GM12872 (cell line): ENCODE measurements around the gene HDGFL2.

Experiments
- TF ChIP-seq, protein P1 (sequence below): IDR thresholded peaks from 3 replicates; pipeline ENCODE4 v1.5.1; 2011; ENCODE audit warnings: low read depth, mild to moderate bottlenecking, low read length, moderate library complexity; ENCODE audit not compliant: insufficient read depth

The HDGFL2 gene

DNA sequence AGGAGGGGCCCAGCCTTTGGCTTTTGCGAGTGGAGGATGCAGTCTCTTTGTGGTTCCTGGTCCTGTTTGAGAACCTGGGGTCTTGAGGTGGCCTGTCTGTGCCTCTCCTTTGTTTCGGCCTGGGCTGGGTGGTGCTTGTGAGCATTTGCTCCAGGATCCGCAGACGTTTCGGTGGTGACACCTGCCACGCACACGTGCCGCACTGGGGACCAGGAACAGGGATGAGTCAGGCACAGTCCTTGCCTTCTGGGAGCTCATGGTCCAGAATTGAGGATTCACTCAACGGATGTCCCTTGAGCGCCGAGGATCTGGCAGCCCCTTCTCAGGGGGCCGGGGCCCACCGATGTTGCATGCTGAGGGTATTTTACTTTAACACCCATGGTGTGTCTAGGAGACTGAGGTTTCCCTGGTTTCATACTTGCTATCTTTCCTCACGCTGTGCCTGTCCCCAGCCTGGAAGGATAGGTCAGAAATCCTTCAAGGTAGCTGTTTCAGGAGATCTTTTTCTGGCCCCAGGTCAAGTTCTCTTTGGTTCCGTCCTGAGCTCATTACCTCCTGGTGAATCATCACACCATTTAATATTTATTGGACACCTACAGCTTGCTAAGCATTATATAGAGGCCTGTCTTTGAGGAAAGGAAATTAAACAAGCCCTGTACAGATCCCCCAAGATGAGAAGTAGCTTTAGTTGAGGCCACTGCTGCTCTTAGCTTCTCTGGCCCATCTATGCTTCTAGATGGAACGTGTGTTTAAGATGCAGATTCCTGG lies 5.1 kb downstream of the HDGFL2 start:
- TF ChIP-seq, protein P1, sequence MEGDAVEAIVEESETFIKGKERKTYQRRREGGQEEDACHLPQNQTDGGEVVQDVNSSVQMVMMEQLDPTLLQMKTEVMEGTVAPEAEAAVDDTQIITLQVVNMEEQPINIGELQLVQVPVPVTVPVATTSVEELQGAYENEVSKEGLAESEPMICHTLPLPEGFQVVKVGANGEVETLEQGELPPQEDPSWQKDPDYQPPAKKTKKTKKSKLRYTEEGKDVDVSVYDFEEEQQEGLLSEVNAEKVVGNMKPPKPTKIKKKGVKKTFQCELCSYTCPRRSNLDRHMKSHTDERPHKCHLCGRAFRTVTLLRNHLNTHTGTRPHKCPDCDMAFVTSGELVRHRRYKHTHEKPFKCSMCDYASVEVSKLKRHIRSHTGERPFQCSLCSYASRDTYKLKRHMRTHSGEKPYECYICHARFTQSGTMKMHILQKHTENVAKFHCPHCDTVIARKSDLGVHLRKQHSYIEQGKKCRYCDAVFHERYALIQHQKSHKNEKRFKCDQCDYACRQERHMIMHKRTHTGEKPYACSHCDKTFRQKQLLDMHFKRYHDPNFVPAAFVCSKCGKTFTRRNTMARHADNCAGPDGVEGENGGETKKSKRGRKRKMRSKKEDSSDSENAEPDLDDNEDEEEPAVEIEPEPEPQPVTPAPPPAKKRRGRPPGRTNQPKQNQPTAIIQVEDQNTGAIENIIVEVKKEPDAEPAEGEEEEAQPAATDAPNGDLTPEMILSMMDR, result no peak

DNA sequence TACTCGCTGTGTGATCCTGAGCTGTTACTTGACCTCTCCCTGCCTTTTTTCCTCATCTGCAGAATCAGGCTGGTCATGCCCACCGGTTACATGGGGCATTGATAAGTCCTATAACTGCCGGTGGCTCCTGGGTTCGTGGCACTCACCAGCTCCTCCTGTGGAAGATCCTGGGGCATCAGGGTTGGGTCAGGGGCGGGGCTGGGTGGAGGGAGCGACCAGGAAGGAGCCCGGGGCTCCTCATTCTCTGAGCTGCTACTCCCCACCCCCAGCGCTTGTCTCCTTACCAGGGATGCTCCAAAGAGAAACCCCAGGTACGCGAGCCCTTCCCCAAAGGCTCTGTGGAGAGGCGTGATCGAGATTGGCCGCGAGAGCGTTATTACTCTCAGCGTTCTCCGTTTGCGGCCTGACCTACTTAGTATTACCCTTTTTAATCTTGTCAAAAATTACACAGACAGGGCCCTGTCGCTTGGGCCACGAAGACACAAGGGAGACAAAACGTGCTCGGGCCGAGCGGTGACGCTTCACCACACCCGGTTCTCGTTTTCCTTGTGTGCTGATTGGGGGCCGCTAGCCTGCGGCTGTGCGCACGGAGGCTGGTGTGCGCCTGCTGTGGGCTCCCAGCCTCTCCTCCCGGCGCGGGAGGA lies 10.7 kb downstream of the HDGFL2 start:
- TF ChIP-seq, protein P1, result no peak

DNA sequence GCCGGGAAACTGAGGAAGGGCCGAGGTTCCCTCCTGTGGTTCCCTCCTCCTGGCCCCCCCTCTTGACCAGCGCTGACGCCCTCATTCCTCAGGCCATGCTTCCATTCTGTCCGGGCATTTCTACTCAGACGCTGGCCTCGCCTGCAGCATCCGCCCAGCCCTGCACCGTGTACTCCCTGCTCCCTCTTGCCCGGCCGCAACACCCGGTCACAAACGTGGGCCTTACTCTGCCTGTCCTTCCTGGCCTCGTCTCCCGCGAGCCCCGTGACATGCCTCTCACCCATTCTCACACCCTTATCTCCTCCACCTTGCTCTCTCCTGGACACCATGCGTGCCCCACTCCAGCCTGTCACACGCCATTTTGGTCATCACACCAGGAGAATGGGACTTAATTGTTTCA lies 11.3 kb downstream of the HDGFL2 start:
- TF ChIP-seq, protein P1, result no peak

DNA sequence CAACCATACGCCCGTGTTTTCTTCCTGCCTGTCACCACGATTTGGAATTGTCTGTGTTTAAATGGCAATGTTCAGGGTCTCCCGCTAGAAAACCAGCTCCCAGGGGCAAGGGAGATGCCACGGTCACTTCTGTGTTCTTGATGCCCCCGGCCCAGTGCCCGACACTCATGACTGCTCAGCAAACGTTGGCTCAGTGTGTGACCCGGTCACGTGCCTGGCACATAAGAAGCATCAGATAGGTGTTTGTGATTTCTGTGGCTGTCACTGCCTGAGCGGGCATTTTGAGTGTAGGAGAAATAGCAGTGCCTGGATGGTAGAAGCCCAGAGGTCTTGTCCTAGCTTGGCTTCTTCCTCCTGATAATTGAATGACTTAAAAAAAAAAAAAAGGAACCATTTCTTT lies 15.5 kb downstream of the HDGFL2 start:
- TF ChIP-seq, protein P1, result no peak

DNA sequence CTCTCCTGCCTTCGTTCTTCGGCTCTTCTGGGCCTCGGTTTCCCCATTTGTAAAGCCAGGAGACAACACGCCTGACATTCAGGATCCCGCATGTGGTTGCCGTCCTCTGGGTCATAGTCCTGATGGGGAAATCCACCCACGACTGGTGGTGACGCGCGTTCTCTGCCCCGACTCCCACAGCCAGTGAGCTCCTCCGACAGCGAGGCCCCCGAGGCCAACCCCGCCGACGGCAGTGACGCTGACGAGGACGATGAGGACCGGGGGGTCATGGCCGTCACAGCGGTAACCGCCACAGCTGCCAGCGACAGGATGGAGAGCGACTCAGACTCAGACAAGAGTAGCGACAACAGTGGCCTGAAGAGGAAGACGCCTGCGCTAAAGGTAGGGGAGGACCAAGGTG lies 16.4 kb downstream of the HDGFL2 start:
- TF ChIP-seq, protein P1, result no peak

DNA sequence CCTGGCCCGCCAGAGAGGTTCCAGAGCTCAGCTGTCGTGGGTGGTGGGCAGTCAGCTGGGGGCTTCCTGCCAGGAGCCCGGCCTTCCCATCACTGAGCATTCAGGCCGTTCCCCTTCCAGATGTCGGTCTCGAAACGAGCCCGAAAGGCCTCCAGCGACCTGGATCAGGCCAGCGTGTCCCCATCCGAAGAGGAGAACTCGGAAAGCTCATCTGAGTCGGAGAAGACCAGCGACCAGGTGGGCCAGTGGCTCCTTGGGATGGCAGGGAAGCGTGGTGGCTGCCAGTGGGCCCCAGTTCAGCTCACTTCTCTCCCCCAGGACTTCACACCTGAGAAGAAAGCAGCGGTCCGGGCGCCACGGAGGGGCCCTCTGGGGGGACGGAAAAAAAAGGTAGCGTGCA lies 19.3 kb downstream of the HDGFL2 start:
- TF ChIP-seq, protein P1, result no peak

DNA sequence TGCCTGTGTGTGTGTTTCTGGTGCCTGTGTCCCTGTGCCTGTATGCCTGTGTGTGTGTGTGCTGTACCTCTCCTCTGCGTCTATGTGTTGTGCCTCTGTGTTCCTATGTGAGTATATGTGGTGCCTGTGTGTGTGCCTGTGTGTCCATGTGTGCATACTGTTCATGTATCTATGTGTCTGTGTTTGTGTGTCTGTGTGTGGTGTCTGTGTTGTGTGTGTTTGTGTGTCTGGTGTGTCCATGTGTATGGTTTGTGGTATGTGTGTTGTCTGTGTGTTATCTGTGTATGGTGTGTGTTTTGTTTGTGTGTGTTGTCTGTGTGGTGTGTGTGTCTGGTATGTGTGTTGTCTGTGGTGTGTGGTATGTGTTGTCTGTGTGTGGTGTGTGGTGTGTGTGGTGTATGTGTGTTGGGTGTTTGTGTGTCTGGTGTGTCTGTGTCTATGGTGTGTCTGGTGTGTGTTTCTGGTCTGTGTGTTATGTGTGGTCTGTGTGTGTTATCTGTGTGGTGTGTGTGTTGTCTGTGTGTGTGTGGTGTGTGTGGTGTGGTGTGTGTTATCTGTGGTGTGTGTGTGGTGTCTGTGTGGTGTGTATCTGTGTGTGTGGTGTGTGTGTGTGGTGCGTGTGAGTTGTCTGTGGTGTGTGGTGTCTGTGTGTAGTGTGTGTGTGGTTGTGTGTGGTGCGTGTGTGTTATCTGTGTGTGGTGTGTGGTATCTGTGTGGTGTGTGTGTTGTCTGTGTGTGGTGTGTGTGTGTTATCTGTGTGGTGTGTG lies 20.4 kb downstream of the HDGFL2 start:
- TF ChIP-seq, protein P1, result no peak
